Measurements from ENCODE around the gene TAS2R41.
"Not testable (repeated sequence)": the region's sequence is repeated elsewhere in the genome, so short reads cannot be mapped to it uniquely, and the experiment has no call there.

Gene TAS2R41

GRCh38 chr7:143456992-143457793, 20.5 kb upstream of the TAS2R41 start:
- DNase-seq (ENCODE audit: low read depth): no peak

GRCh38 chr7:143458263-143458662, 19.4 kb upstream of the TAS2R41 start:
- DNase-seq (ENCODE audit: low read depth): no peak

GRCh38 chr7:143458681-143459080, 19.0 kb upstream of the TAS2R41 start:
- no peak for DNase-seq (ENCODE audit: low read depth)

GRCh38 chr7:143459359-143459758, 18.3 kb upstream of the TAS2R41 start:
- DNase-seq (ENCODE audit: low read depth): no peak

- no peak for DNase-seq (ENCODE audit: low read depth)
Observed at GRCh38 chr7:143460271-143460979, 17.2 kb upstream of the TAS2R41 start.

- DNase-seq (ENCODE audit: low read depth): no peak
Observed at GRCh38 chr7:143462045-143462444, 15.6 kb upstream of the TAS2R41 start.

- DNase-seq (ENCODE audit: low read depth): no peak
Observed at GRCh38 chr7:143463556-143463955, 14.1 kb upstream of the TAS2R41 start.

- DNase-seq (ENCODE audit: low read depth): no peak
Observed at GRCh38 chr7:143463957-143464356, 13.7 kb upstream of the TAS2R41 start.

- DNase-seq (ENCODE audit: low read depth): no peak
Observed at GRCh38 chr7:143467724-143468123, 9.9 kb upstream of the TAS2R41 start.

- not testable (repeated sequence) for DNase-seq (ENCODE audit: low read depth)
Observed at GRCh38 chr7:143472071-143472689, 5.5 kb upstream of the TAS2R41 start.

GRCh38 chr7:143479055-143479766, 1.5 kb downstream of the TAS2R41 start:
- no peak for DNase-seq (ENCODE audit: low read depth)

GRCh38 chr7:143480501-143480900, 2.8 kb downstream of the TAS2R41 start:
- DNase-seq (ENCODE audit: low read depth): no peak

- no peak for DNase-seq (ENCODE audit: low read depth)
Observed at GRCh38 chr7:143484119-143484518, 6.4 kb downstream of the TAS2R41 start.

- DNase-seq (ENCODE audit: low read depth): no peak
Observed at GRCh38 chr7:143485094-143485493, 7.4 kb downstream of the TAS2R41 start.

GRCh38 chr7:143485500-143485899, 7.8 kb downstream of the TAS2R41 start:
- DNase-seq (ENCODE audit: low read depth): no peak

GRCh38 chr7:143486266-143486665, 8.6 kb downstream of the TAS2R41 start:
- not testable (repeated sequence) for DNase-seq (ENCODE audit: low read depth)

- DNase-seq (ENCODE audit: low read depth): no peak
Observed at GRCh38 chr7:143487061-143487460, 9.4 kb downstream of the TAS2R41 start.

GRCh38 chr7:143487566-143487965, 9.9 kb downstream of the TAS2R41 start:
- no peak for DNase-seq (ENCODE audit: low read depth)

GRCh38 chr7:143490717-143491306, 13.1 kb downstream of the TAS2R41 start:
- DNase-seq (ENCODE audit: low read depth): no peak

- DNase-seq (ENCODE audit: low read depth): no peak
Observed at GRCh38 chr7:143492043-143492471, 14.4 kb downstream of the TAS2R41 start.

GRCh38 chr7:143492799-143493739, 15.4 kb downstream of the TAS2R41 start:
- DNase-seq (ENCODE audit: low read depth): no peak
